Measurements from ENCODE around the gene SIX1. TPM values are rescaled to one million over a fixed set of nuclear protein-coding genes. Genes with fewer than 3 reads are reported as not detected.

The SIX1 gene
- total RNA-seq, result 0.15 TPM in 1 of 2 replicates, not detected in the other

DNA sequence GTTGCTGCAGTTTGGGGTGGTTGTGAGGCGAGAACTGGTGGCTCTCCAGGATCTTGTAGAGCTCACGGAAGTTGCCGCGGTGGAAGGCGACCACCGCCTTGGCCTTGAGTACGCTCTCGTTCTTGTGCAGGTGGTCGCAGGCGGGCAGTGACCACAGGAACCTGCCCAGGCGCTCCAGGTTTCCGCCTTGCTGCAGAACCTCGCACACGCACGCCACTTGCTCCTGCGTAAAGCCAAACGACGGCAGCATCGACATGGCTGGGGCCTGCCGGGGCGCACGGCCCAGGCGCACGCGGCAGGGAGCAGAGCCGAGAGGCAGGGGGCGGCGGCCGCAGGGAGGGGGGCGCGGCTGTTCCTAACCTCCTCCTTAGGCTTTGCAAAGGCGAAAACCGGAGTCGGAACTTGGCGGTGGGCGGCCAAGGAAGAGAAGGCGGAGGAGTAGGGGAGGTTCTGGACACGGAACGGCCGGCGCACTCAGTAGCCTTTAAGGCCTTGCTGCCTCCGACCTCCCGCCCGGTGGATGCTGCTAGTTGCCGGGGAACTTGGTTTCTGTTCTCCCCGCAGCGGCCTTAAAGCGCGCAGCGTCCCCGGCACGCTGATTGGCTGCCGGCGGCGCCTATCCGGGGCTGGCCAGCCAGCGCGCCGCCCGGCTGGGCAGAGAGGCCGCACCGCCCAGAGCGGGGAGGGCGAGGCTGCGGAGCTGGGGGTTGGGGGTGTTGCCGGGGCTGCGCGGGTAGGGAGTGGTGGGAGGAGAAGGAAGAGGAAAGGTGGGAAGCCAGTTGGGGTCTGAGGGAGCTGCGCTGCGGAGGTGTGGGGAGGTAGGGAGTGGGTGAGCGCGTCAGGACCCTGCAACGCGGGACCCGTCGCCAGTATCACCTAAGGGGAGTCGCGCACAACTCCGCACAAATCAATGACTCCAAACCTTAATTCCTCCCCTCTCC, at the start of gene SIX1:
Gene SIX1 (minus strand): TSS at position 544 of the 941 bp plus-strand sequence. CDS start 288 bp downstream, at position 256.

Other genes with a start within 250 kb of the SIX1 start
- gene C14orf39, start 163.4 kb downstream of the SIX1 start, total RNA-seq, result not detected in 2 replicates
- not detected in 2 replicates for gene SIX6, start 140.3 kb downstream of the SIX1 start, total RNA-seq
- 9.5 and 12.3 TPM in 2 replicates for gene SIX4, start 74.9 kb upstream of the SIX1 start, total RNA-seq
- 55.9 and 78.4 TPM in 2 replicates for gene MNAT1, start 85.3 kb upstream of the SIX1 start, total RNA-seq

All from hair follicular keratinocyte (primary cell).